Measurements from ENCODE around the gene IQCF6.
"Not testable (repeated sequence)": the region's sequence is repeated elsewhere in the genome, so short reads cannot be mapped to it uniquely, and the experiment has no call there.

IQCF6 gene

DNA sequence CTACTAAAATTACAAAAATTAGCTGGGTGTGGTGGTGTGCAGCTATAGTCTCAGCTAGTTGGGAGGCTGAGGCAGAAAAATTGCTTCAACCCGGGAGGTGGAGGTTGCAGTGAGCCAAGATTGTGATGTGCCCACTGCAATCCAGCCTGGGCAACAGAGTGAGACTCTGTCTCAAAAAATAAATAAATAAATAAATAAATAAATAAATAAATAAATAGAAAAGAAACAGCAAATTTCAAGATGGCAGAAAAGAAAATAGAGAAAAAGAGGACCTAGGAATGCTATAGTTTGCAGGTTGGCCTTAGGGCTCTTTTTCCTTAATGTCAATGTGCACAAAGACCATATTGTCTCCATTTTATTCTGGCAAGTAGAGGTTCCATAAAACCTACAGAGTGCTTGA is 28.2 kb downstream of the IQCF6 start:
- Histone ChIP-seq H3K9ac (ENCODE audit: insufficient read length) (no peak overlapping the region), H3K27ac (no peak overlapping the region), H3K4me3 (no peak overlapping the region), H3K9me3 (ENCODE audit: low read depth, low read length) (no peaks in the 10 kb centered on the region), H3K36me3 (ENCODE audit: insufficient read depth, low read length) (no peaks in the 10 kb centered on the region)
- no peak for DNase-seq (ENCODE audit: low read depth, low spot score)
- TF ChIP-seq EZH2 (IDR thresholded peaks at IDR 0.05) (no peak), FOXP2 (optimal IDR thresholded peaks at IDR 0.05; ENCODE audit: control extremely low read depth, extremely low read length, insufficient read depth) (no peak), POLR2AphosphoS5 (IDR thresholded peaks at IDR 0.05; ENCODE audit: borderline replicate concordance, low read depth, low read length) (no peak)

DNA sequence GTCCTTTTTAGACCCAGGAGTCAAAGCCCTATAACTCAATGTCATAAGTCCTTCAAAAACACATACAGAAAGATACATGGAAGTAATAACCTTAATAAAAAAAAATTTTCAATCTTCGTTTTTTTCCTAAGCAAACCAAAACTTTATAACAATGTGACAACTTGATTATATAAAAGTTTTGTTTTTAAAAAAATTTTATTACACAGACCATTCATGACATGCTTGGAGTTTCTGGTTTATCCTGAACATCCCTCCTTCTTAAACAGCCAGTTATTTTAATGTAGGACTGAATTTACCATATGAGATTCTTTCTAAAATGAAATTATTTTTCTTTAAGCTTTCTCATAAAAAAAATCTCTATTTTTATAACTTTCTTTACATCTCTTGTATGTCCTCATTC is 30.7 kb downstream of the IQCF6 start:
- Histone ChIP-seq H3K4me3 (no peak overlapping the region), H3K36me3 (ENCODE audit: insufficient read depth, low read length) (no peaks in the 10 kb centered on the region), H3K27ac (no peak overlapping the region), H3K9ac (ENCODE audit: insufficient read length) (no peak overlapping the region), H3K9me3 (ENCODE audit: low read depth, low read length) (no peaks in the 10 kb centered on the region)
- TF ChIP-seq FOXP2 (optimal IDR thresholded peaks at IDR 0.05; ENCODE audit: control extremely low read depth, extremely low read length, insufficient read depth) (no peak), POLR2AphosphoS5 (IDR thresholded peaks at IDR 0.05; ENCODE audit: borderline replicate concordance, low read depth, low read length) (no peak), EZH2 (IDR thresholded peaks at IDR 0.05) (no peak)
- DNase-seq (ENCODE audit: low read depth, low spot score), result no peak

DNA sequence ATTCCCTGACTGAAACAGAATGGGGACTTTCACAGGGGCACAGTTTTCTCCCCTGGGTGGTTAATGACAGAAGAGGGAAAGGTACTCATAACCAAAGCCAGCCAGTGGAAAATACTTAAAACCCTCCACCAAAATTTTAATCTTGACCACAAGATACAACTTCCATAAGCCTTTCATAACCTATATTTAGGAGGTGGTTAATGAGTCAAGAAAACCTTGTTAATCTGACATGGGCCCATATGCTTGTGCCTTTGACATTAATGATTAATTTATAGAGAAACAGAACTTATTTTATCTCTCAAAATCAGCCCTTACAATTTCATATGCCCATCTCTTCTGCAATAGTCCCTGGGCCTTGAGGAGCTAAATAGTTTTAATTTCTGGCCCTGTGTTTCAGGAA is 31.2 kb downstream of the IQCF6 start:
- H3K9ac ChIP-seq (ENCODE audit: insufficient read length), result no peak overlapping the region
- no peak overlapping the region for H3K27ac ChIP-seq
- no peaks in the 10 kb centered on the region for H3K36me3 ChIP-seq (ENCODE audit: insufficient read depth, low read length)
- TF ChIP-seq POLR2AphosphoS5 (IDR thresholded peaks at IDR 0.05; ENCODE audit: borderline replicate concordance, low read depth, low read length) (no peak), EZH2 (IDR thresholded peaks at IDR 0.05) (no peak), FOXP2 (optimal IDR thresholded peaks at IDR 0.05; ENCODE audit: control extremely low read depth, extremely low read length, insufficient read depth) (no peak)
- no peak for DNase-seq (ENCODE audit: low read depth, low spot score)
- no peaks in the 10 kb centered on the region for H3K9me3 ChIP-seq (ENCODE audit: low read depth, low read length)
- H3K4me3 ChIP-seq, result no peak overlapping the region

DNA sequence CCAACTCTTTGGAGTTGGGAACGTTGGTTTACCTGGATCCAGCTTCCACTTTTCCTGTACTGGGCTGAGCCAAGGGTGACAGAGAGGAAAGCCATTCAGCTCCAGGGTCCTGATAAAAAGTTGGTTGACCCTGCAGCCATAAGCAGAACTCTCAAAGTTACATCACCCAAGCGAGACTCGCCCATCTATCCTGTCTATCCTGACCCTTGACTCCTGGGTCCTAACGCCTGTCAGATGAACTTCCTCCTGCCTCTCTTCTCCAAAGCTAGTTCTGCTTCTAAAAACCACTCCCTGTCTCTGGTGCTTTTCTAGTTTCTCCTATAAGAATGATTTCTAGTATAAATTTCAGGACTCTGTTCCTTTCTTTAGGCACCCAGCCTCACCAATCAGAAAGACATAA is 36.1 kb downstream of the IQCF6 start:
- H3K36me3 ChIP-seq (ENCODE audit: insufficient read depth, low read length); H3K4me3 ChIP-seq; DNase-seq (ENCODE audit: low read depth, low spot score); H3K9ac ChIP-seq (ENCODE audit: insufficient read length); H3K27ac ChIP-seq; H3K9me3 ChIP-seq (ENCODE audit: low read depth, low read length): not testable (repeated sequence)

DNA sequence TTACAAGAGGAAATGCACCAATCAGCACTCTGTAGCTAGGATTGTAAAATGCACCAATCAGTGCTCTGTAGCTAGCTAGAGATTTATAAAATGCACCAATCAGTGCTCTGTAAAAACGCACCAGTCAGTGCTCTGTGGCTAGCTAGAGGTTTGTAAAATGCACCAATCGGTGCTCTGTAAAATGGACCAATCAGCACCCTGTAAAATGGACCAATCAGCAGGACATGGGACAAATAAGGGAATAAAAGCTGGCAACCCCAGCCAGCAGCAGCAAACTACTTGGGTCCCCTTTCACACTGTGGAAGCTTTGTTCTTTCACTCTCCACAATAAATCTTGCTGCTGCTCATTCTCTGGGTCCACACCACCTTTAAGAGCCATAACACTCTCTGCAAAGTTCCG is 36.7 kb downstream of the IQCF6 start:
- H3K9ac ChIP-seq (ENCODE audit: insufficient read length); H3K4me3 ChIP-seq; DNase-seq (ENCODE audit: low read depth, low spot score); H3K27ac ChIP-seq; H3K36me3 ChIP-seq (ENCODE audit: insufficient read depth, low read length); H3K9me3 ChIP-seq (ENCODE audit: low read depth, low read length): not testable (repeated sequence)

DNA sequence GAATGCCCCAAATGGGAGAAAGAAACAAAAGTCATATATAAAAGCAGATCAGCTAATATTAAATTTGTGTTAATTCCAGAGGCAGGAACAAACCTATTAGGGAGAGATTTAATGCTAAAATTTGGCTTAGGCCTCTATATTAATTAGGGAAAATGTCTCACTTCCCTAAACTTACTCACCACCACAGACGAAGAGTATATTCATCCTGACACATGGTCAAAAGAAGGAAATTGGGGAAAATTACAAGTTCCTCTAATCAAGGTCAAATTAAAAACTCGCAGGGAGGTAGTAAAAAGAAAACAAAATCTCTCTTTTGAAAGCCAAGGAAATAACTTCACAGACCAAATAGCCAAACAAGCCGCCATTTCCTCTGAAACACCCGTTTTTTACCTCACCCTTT is 39.9 kb downstream of the IQCF6 start:
- no peak overlapping the region for H3K9ac ChIP-seq (ENCODE audit: insufficient read length)
- no peak overlapping the region for H3K4me3 ChIP-seq
- no peak for TF ChIP-seq POLR2AphosphoS5 (IDR thresholded peaks at IDR 0.05; ENCODE audit: borderline replicate concordance, low read depth, low read length)
- TF ChIP-seq FOXP2 (optimal IDR thresholded peaks at IDR 0.05; ENCODE audit: control extremely low read depth, extremely low read length, insufficient read depth), result no peak
- no peak for TF ChIP-seq EZH2 (IDR thresholded peaks at IDR 0.05)
- H3K9me3 ChIP-seq (ENCODE audit: low read depth, low read length), result no peaks in the 10 kb centered on the region
- no peak for DNase-seq (ENCODE audit: low read depth, low spot score)
- H3K36me3 ChIP-seq (ENCODE audit: insufficient read depth, low read length), result no peaks in the 10 kb centered on the region
- H3K27ac ChIP-seq, result no peak overlapping the region

DNA sequence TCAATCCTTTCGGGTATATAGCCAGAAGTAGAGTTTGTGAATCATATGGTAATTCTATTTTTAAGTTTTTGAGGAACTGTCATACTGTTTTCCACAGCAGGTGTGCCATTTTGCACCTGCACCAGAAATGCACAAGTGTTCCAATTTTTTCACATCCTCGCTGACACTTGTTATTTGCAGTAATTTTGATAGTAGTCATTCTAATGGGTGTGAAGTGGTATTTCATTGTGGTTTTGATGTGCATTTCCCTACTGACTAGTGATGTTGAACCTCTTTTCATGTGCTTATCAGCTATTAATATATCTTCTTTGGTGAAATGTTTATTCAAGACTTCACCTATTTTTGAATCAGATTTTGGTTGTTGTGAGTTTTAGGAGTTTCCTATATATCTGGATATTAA is 43.1 kb downstream of the IQCF6 start:
- H3K9ac ChIP-seq (ENCODE audit: insufficient read length), result no peak overlapping the region
- no peak for TF ChIP-seq FOXP2 (optimal IDR thresholded peaks at IDR 0.05; ENCODE audit: control extremely low read depth, extremely low read length, insufficient read depth)
- no peak for TF ChIP-seq POLR2AphosphoS5 (IDR thresholded peaks at IDR 0.05; ENCODE audit: borderline replicate concordance, low read depth, low read length)
- TF ChIP-seq EZH2 (IDR thresholded peaks at IDR 0.05), result no peak
- H3K4me3 ChIP-seq, result no peak overlapping the region
- no peak for DNase-seq (ENCODE audit: low read depth, low spot score)
- H3K36me3 ChIP-seq (ENCODE audit: insufficient read depth, low read length), result no peaks in the 10 kb centered on the region
- no peak overlapping the region for H3K27ac ChIP-seq
- no peaks in the 10 kb centered on the region for H3K9me3 ChIP-seq (ENCODE audit: low read depth, low read length)

DNA sequence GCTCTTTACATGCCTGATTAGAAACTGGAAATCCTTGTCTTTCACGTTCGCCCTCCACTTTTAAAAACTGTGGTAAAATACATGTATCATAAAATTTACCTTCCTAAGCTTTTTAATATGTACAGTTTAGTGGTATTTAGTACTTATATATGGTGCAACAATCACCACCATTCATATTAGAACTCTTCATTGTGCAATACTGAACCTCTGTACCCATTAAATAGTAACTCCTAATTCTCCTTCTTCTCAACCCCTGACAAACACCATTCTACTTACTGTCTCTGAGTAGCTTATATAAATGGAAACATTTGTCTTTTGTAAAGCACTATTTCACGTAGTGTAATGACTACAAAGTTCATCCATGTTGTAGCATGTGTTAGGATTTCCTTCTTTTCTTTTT is 44.0 kb downstream of the IQCF6 start:
- no peak overlapping the region for H3K27ac ChIP-seq
- no peak for DNase-seq (ENCODE audit: low read depth, low spot score)
- H3K9me3 ChIP-seq (ENCODE audit: low read depth, low read length), result no peaks in the 10 kb centered on the region
- no peak overlapping the region for H3K4me3 ChIP-seq
- H3K9ac ChIP-seq (ENCODE audit: insufficient read length), result no peak overlapping the region
- H3K36me3 ChIP-seq (ENCODE audit: insufficient read depth, low read length), result no peaks in the 10 kb centered on the region
- TF ChIP-seq POLR2AphosphoS5 (IDR thresholded peaks at IDR 0.05; ENCODE audit: borderline replicate concordance, low read depth, low read length), result no peak
- no peak for TF ChIP-seq EZH2 (IDR thresholded peaks at IDR 0.05)

DNA sequence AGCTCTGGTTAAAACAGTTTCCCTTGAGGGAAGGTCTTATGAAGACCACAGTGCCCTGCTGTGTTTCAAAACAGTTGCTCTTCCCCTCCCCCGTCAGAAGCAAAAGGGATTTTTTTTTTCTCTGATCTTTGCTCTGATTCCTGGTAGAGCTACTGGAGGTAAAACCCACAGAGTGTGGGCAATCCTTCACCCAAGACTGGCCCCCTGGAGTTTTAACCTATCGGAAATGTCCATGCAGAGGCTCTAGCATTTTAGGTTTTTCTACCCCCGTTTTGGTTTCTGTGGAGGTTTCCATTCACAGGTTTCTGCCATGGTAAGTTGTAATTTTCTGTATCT is 44.5 kb downstream of the IQCF6 start:
- TF ChIP-seq FOXP2 (optimal IDR thresholded peaks at IDR 0.05; ENCODE audit: control extremely low read depth, extremely low read length, insufficient read depth) (no peak), EZH2 (IDR thresholded peaks at IDR 0.05) (no peak), POLR2AphosphoS5 (IDR thresholded peaks at IDR 0.05; ENCODE audit: borderline replicate concordance, low read depth, low read length) (no peak)
- Histone ChIP-seq H3K36me3 (ENCODE audit: insufficient read depth, low read length) (no peaks in the 10 kb centered on the region), H3K9ac (ENCODE audit: insufficient read length) (no peak overlapping the region), H3K9me3 (ENCODE audit: low read depth, low read length) (no peaks in the 10 kb centered on the region), H3K27ac (no peak overlapping the region), H3K4me3 (no peak overlapping the region)
- no peak for DNase-seq (ENCODE audit: low read depth, low spot score)
